Neuronal stem cell (in vitro differentiated cells): ENCODE results near the gene DENND2A.
"Not testable (repeated sequence)": the region's sequence is repeated elsewhere in the genome, so short reads cannot be mapped to it uniquely, and the experiment has no call there.

Experiments
- DNase-seq: peaks from one replicate; pipeline ENCODE4 v3.0.0-alpha.2; 2013; ENCODE audit warnings: low spot score
- H2AFZ ChIP-seq: one replicate; pipeline ENCODE4 v1.6.1; 2013; ENCODE audit warnings: mild to moderate bottlenecking, low read length, inconsistent platforms
- H2AK5ac ChIP-seq: 2 replicates; pipeline ENCODE4 v1.6.1; 2013; ENCODE audit warnings: low read depth, mild to moderate bottlenecking, inconsistent platforms, low read length, moderate library complexity, mixed read lengths
- H2BK120ac ChIP-seq: 2 replicates; pipeline ENCODE4 v1.6.1; 2013; ENCODE audit warnings: low read depth, mild to moderate bottlenecking, inconsistent platforms, low read length, moderate library complexity, mixed read lengths
- H2BK12ac ChIP-seq: one replicate; pipeline ENCODE4 v1.6.1; 2013; ENCODE audit warnings: low read length, inconsistent platforms
- H2BK15ac ChIP-seq: 2 replicates; pipeline ENCODE4 v1.6.1; 2013; ENCODE audit warnings: mild to moderate bottlenecking, low read length, inconsistent platforms, mixed read lengths
- H2BK5ac ChIP-seq: one replicate; pipeline ENCODE4 v1.6.1; 2013; ENCODE audit warnings: inconsistent platforms, mild to moderate bottlenecking, low read length, moderate library complexity
- H3K14ac ChIP-seq: one replicate; pipeline ENCODE4 v1.6.1; 2013; ENCODE audit warnings: low read length, inconsistent platforms
- H3K18ac ChIP-seq: 2 replicates; pipeline ENCODE4 v1.6.1; 2013; ENCODE audit warnings: low read length, inconsistent platforms
- H3K23ac ChIP-seq: 2 replicates; pipeline ENCODE4 v1.6.1; 2013; ENCODE audit warnings: low read depth, mild to moderate bottlenecking, mixed read lengths, low read length, inconsistent platforms; ENCODE audit not compliant: poor library complexity
- H3K27ac ChIP-seq: replicated peaks from 3 replicates; pipeline ENCODE4 v1.5.1; 2013; ENCODE audit warnings: low read length, inconsistent platforms
- H3K27me3 ChIP-seq, 3 experiments: 2 replicates each; pipeline ENCODE4 v1.6.1; 2013; ENCODE audit warnings: low read length in 3 of 3, mild to moderate bottlenecking in 2 of 3, inconsistent platforms in 1 of 3, low read depth in 1 of 3, mixed read lengths in 1 of 3, moderate library complexity in 1 of 3; ENCODE audit not compliant: control insufficient read depth in 3 of 3, insufficient read depth in 3 of 3
- H3K36me3 ChIP-seq, 2 donors: replicated peaks in 1 of 2; 2 replicates each; pipeline ENCODE4 v1.6.1; 2013; ENCODE audit warnings: low read length in 2 of 2; ENCODE audit not compliant: control insufficient read depth in 2 of 2, insufficient read depth in 2 of 2
- H3K4ac ChIP-seq: 2 replicates; pipeline ENCODE4 v1.6.1; 2013; ENCODE audit warnings: inconsistent platforms, mild to moderate bottlenecking, low read length, moderate library complexity
- H3K4me1 ChIP-seq, 2 donors: 1 replicate in 1 of 2; 2 replicates in 1 of 2; pipeline ENCODE4 v1.6.1; 2013; ENCODE audit warnings: low read length in 2 of 2, low read depth in 1 of 2; ENCODE audit not compliant: control insufficient read depth in 2 of 2, insufficient read depth in 1 of 2
- H3K4me2 ChIP-seq: one replicate; pipeline ENCODE4 v1.6.1; 2013; ENCODE audit warnings: mild to moderate bottlenecking, low read length, inconsistent platforms; ENCODE audit not compliant: insufficient read depth, poor library complexity, severe bottlenecking
- H3K4me3 ChIP-seq, 2 donors: 2 replicates each; pipeline ENCODE4 v1.5.1; 2013; ENCODE audit warnings: low read length in 2 of 2, mild to moderate bottlenecking in 2 of 2, inconsistent platforms in 1 of 2, moderate library complexity in 1 of 2
- H3K79me1 ChIP-seq: one replicate; pipeline ENCODE4 v1.6.1; 2013; ENCODE audit warnings: low read depth, mild to moderate bottlenecking, inconsistent platforms, low read length, moderate library complexity
- H3K9ac ChIP-seq: one replicate; pipeline ENCODE4 v1.6.1; 2013; ENCODE audit warnings: mild to moderate bottlenecking, low read depth, low read length, inconsistent platforms; ENCODE audit not compliant: poor library complexity
- H3K9me3 ChIP-seq, 2 donors: replicated peaks in 1 of 2; 2 replicates each; pipeline versions ENCODE3 to v1.6.1; 2013; ENCODE audit warnings: low read length in 2 of 2, mild to moderate bottlenecking in 2 of 2, inconsistent platforms in 1 of 2, low read depth in 1 of 2, mixed read lengths in 1 of 2, moderate library complexity in 1 of 2; ENCODE audit not compliant: control insufficient read depth in 2 of 2, insufficient read depth in 1 of 2
- H4K8ac ChIP-seq: one replicate; pipeline ENCODE4 v1.6.1; 2013; ENCODE audit warnings: low read depth, mild to moderate bottlenecking, inconsistent platforms, low read length, moderate library complexity
- H4K91ac ChIP-seq: one replicate; pipeline ENCODE4 v1.6.1; 2013; ENCODE audit warnings: low read length, low read depth, mild to moderate bottlenecking, inconsistent platforms; ENCODE audit not compliant: poor library complexity
- WGBS, 2 donors: extraction: QIAGEN DNeasy Blood & Tissue Kit; methylation state at CpG; one replicate each; pipeline ENCODE4 v1.1.7; 2013; ENCODE audit warnings: missing lambda C conversion rate in 2 of 2, mixed read lengths in 1 of 2; ENCODE audit not compliant: insufficient read length in 2 of 2, insufficient replicate concordance in 1 of 2; ENCODE audit errors: extremely low coverage in 2 of 2; 5-methylcytosine and 5-hydroxymethylcytosine counted together

Gene DENND2A

GRCh38 chr7:140631602-140632001, 9.0 kb downstream of the DENND2A start:
- no peak for DNase-seq
- Histone ChIP-seq H3K79me1 (peaks cover 3% of the 10 kb centered on the region), H3K9me3 (no peaks in the 10 kb centered on the region), H4K91ac (no peak overlapping the region), H3K14ac (no peak overlapping the region), H3K27me3 (no peaks in the 10 kb centered on the region), H3K18ac (no peak overlapping the region), H2AFZ (no peak overlapping the region), H3K9ac (no peak overlapping the region), H3K23ac (no peak overlapping the region), H3K36me3 (peaks cover 4 to 12% of the 10 kb centered on the region in 2 donors), H2AK5ac (no peak overlapping the region), H3K4me1 (peaks cover 11 to 16% of the 10 kb centered on the region in 2 donors), H2BK15ac (no peak overlapping the region), H2BK5ac (no peak overlapping the region), H3K4me3 (no peak overlapping the region), H2BK12ac (no peak overlapping the region), H3K4me2 (no peak overlapping the region), H2BK120ac (no peak overlapping the region), H3K4ac (no peak overlapping the region), H4K8ac (no peak overlapping the region), H3K27ac (no peak overlapping the region)
- no CpG with 5 or more reads among the region's 7 CpGs for WGBS, 2 donors

- Histone ChIP-seq H3K27me3 (no peaks in the 10 kb centered on the region), H3K18ac (no peak overlapping the region), H4K8ac (no peak overlapping the region), H3K9ac (no peak overlapping the region), H3K4ac (no peak overlapping the region), H2AK5ac (no peak overlapping the region), H3K4me3 (no peak overlapping the region), H3K36me3 (peaks cover 4 to 12% of the 10 kb centered on the region in 2 donors), H2BK12ac (no peak overlapping the region), H3K4me1 (peaks cover 13 to 16% of the 10 kb centered on the region in 2 donors), H3K9me3 (no peaks in the 10 kb centered on the region), H2BK120ac (no peak overlapping the region), H3K79me1 (peaks cover 3% of the 10 kb centered on the region), H2BK15ac (no peak overlapping the region), H2AFZ (no peak overlapping the region), H4K91ac (no peak overlapping the region), H3K23ac (no peak overlapping the region), H3K14ac (no peak overlapping the region), H2BK5ac (no peak overlapping the region), H3K4me2 (no peak overlapping the region), H3K27ac (no peak overlapping the region)
- WGBS, 2 donors, result no CpG with 5 or more reads among the region's 6 CpGs
- no peak for DNase-seq
Measured at GRCh38 chr7:140631021-140631420, 9.6 kb downstream of the DENND2A start.

DNA sequence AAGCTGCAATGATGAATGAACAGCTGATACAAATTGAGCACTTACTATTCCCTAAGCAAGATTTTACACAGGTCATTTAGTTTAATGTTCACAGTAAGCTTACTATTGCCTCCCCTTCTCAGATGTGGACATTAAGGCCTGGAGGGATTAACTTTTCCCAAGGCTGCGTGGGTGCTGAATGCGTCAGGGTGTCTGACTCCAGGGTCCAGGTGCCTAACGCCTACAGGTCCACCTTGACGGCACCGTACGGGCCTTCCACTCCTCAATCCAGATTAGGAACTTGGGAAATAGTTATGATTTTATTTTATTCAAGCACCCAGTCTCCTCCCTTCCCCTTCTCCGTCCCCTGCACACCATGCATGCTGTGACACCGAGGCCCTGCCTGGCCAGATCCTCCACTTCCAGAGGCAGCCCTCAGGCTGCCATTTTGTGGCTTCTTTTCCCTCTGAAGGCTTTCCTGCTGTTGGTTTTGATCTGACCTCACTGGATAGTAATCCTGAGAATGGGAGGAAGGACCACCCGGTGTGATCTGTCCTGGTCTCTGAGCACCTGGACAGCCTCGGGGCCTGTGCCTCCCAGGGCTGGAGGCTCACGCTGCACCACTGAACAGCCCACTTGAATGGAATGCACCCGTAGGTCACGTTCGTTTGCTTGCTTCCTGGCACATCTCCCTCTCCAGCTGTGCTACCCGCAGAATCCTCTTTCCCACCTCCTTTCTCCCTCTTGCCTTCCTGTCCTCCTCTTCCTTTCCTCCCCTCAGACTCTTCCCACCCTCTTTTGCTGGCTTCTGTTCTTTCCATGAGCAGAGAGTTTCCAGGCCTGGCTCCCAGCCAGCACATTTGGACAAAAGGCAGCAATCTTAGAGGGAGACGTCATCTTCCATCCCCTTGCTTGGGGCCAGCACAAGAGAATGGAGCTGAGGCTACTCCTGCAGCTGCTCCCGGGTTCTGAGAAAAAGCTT, 14.4 kb downstream of the DENND2A start:
- Histone ChIP-seq H3K4me2 (no peak overlapping the region), H3K4ac (no peak overlapping the region), H3K9me3 (no peaks in the 10 kb centered on the region), H3K4me3 (no peak overlapping the region), H3K9ac (no peak overlapping the region), H2AFZ (peak overlapping the region; percentile 69), H2BK15ac (no peak overlapping the region), H3K27ac (peak overlapping the region; percentile 30), H2BK12ac (no peak overlapping the region), H4K8ac (peak overlapping the region; percentile 9), H3K27me3 (no peaks in the 10 kb centered on the region), H2BK5ac (no peak overlapping the region), H3K4me1 (peaks cover 7 to 8% of the 10 kb centered on the region in 2 donors), H3K79me1 (peaks cover 3% of the 10 kb centered on the region), H4K91ac (no peak overlapping the region), H3K14ac (no peak overlapping the region), H3K36me3 (peaks cover 11 to 35% of the 10 kb centered on the region in 2 donors), H2AK5ac (peak overlapping the region; percentile 8), H2BK120ac (no peak overlapping the region), H3K23ac (no peak overlapping the region), H3K18ac (no peak overlapping the region)
- no CpG with 5 or more reads among the region's 17 CpGs for WGBS, 2 donors
- DNase-seq, result no peak

DNA sequence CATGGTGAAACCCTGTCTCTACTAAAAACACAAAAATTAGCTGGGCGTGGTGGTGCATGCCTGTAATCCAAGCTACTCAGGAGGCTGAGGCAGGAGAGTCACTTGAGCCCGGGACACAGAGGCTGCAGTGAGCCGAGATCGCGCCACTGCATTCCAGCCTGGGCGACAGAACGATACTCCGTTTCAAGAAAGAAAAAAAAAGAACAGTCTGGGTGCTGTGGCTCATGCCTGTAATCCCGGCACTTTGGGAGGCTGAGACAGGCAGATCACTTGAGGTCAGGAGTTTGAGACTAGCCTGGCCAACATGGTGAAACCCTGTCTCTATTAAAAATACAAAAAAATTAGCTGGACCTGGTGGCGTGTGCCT, 15.4 kb downstream of the DENND2A start:
- not testable (repeated sequence) for H3K18ac ChIP-seq, H3K27me3 ChIP-seq, H3K4me2 ChIP-seq, H3K4me1 ChIP-seq, H4K91ac ChIP-seq, H3K79me1 ChIP-seq, H2BK120ac ChIP-seq, H3K14ac ChIP-seq, H2AFZ ChIP-seq, H3K4me3 ChIP-seq, H3K9ac ChIP-seq, H2AK5ac ChIP-seq, H2BK15ac ChIP-seq, H2BK5ac ChIP-seq, H4K8ac ChIP-seq, DNase-seq, H3K9me3 ChIP-seq, H3K4ac ChIP-seq, H3K23ac ChIP-seq, H2BK12ac ChIP-seq, H3K27ac ChIP-seq
- no CpG with 5 or more reads among the region's 10 CpGs for WGBS, 2 donors
- peaks cover 8 to 33% of the 10 kb centered on the region in 2 donors for H3K36me3 ChIP-seq
